HG03280 (cell line): ENCODE measurements around the gene FGFBP1.

Experiments
- ATAC-seq: cut with Tn5 transposase; IDR thresholded peaks from one replicate; pipeline ENCODE4 v1.9.1; 2021; ENCODE audit warnings: mild to moderate bottlenecking, moderate library complexity; ENCODE audit not compliant: unreplicated experiment

The FGFBP1 gene

DNA sequence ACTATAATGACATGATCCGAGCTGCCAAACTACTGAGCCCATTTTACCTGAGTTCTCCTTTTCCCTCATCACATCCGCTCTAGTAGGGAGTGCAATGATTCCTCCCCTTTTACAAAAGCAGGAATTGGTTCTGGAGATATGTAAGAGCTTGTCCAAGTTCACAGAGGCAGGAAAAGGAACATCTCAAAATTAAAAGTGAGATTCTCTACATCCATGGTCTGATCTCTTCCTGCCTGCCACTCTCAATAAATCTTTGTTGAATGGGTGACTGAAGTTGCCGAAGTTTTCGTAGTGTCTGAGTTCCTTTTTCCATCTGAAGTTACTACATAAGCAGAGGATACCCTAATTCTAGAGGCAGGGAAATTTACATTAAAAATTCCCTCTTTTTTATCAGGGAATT, at the start of gene FGFBP1:
Gene FGFBP1, minus strand, starts transcription at position 101 of the 400 bp plus-strand sequence. CDS start 2,108 bp downstream, outside the sequence.
- no peak for ATAC-seq

DNA sequence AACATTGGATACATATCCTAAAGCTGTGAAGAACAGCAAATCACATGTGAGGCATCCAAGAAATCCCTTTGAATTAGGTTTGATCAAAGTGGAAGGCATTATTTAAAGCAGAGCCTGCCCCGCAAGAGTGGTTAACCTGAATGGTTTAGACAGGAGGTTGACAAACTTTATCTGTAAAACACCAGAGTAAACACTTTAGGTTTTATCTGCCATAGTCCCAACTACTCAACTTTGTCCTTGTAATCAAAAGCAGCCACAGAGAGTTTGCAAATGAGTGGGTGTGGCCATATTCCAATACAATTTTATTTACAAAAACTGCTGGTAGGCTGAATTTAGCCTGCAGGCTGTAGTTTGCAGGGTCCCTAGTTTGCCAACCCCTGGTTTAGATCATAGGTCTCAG, 49.7 kb upstream of the FGFBP1 start:
- ATAC-seq = no peak

DNA sequence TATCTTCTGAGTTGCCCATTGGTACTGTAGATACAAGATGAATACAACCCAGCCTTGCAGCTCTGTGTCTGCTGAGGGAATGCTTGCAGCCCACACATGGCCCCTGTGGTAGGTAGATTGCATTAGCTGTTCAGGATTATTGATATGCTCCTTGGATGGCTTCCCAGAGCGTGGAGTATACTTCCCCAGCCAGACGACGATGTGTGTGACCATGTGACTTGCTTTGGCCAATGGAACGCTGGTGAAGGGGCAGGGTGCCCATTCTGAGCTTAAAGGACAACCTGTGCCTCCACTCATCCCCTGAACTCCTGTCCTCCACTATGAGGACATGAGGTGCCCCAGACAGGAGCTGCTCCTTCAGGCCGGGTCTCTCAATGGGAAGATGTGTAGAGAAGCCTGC, 48.4 kb upstream of the FGFBP1 start:
- no peak for ATAC-seq

GRCh38 chr4:15983610-15984009, 45.1 kb upstream of the FGFBP1 start:
- no peak for ATAC-seq

DNA sequence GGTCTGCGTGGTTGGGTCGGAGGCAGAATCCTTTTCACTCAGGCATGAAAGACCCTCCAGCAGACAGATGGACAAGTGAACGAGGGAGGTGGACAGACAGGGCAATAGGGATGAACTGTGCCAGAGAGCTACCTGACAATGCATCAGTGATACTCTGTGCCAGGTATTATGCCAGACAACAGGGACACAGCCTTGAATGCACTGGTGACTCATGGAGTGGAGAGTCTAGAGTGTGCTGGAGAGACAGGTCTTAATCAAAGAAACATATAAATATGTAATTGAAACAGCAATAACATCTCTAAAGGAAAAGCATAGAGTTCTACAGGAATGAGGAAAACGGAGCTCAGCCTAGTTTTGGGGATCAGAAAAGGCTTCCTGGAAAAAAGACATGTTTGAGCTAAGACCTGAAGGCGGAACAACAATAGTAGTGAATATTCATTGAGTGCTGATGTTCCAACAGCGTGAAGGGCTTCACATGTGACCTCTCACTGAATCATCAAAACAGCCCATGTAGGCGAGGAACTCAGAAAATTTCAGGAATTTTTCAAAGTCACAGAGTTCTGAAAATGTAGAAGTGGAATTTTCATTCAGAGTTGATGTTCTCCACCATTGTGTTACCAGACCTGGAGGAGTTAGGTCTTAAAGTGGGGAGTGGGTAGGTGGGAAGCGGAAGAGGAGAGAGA, 44.4 kb upstream of the FGFBP1 start:
- ATAC-seq = no peak

- no peak for ATAC-seq
Observed at GRCh38 chr4:15976456-15977447, 38.2 kb upstream of the FGFBP1 start.

DNA sequence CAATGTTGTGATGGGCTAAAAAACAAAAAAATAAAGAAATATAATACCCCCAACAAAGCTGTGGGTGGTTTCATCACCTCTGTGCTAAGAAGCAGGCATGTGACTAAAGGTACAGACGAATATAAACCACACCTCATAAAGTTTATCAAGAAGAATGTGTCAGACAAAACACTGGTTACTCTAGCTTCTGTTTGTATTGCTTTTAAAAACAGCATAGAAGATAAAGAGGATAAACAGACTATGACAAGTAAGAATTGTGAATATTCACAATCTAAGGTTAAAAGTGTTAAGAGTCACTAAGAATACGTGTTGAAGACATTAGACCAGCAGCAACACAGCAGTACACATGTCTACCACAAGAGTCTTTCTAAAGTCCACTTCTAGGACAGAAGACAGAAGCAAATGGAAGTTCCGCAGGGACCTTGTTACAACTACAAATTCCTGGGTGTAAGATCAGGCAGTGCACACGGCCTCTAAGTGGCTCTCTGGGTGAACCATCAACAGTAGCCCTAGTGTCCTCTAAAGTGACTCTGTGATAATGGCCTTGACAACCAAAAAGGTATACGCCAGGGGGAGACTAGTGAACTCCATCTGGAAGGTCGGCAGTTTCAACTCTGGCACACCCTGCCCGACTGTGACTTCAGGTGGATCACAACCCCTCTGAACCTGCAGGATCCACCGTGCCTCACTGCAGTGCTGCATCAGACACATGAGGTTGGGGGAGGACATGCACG, 32.7 kb upstream of the FGFBP1 start:
- no peak for ATAC-seq

DNA sequence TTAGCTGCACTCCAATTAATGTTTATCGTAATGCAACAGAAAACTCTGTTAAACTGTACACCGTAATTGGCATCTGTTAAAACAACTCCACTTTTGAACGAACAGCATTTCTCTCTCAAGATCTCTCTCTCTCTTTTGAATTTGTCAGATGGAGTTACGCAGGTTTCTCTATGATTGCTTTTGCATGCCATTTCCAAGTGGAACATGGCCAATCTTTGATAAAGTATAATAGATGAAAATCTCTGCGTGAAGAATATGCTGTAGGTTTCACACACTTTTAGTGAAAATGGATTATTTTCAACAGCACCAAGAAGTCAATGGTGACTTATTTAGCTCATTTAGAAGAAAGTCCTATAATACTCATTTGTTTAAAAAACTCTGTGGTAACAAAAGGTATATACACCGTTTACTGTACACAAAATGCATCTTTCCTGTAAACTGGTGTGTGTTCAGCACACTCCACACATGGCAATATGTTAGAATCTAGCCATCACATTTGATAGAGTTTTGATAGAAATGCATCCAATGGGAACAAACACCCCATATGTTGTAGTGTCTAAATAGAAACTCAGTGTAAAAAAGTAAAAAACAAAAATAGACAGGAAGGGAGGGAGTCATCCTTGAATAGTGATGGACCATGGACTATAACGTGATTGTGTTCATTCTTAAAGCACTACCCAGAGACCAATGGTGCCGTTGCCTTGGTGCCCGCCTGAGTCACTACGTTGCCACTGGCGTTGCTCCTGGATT, 30.2 kb upstream of the FGFBP1 start:
- ATAC-seq = no peak

GRCh38 chr4:15965325-15965724, 26.8 kb upstream of the FGFBP1 start:
- no peak for ATAC-seq

DNA sequence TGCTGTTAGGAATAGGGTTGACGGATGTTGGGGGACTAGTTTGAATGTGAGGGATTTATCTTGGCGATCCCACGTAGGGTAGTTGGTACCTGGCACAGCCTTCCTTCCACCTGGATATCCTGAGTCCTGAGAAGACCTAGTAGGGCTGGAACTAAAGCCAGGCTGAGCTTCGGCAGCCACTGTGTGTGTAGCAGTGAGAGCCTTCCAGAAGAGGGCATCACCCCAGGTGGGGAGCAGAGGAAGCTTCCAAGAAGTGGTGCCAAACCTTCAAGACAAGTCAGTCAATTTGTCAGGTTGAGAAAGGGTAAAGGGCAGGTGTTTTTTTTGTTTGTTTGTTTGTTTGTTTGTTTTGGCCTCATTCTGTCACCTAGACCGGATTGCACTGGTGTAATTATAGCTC, 25.6 kb upstream of the FGFBP1 start:
- no peak for ATAC-seq

DNA sequence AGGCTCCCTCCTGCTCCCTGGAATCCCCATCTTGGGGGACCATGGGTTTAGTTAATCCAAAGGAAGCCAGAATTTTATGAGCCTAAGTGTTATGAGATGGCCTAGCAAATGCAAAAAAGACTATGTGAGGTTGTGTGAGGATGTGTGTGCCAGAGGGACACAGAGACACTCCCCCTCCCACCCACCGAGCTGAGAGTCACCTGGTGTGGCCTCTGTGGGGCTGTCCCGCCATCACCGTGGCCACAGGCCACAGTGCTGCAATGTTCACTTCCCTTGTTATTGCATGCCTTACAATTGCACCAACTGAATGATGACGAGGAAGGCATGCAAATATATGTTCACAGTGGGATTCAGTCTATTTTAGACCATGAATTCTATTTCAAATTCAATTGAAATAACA, 25.0 kb upstream of the FGFBP1 start:
- ATAC-seq = peak; percentile 71

GRCh38 chr4:15963001-15963451, 24.5 kb upstream of the FGFBP1 start, which contains the start of gene FGFBP2:
TSS of gene FGFBP2 (minus strand) at chr4:15963175. CDS start at chr4:15963129, 46 bp downstream.
- peak; percentile 57 for ATAC-seq

DNA sequence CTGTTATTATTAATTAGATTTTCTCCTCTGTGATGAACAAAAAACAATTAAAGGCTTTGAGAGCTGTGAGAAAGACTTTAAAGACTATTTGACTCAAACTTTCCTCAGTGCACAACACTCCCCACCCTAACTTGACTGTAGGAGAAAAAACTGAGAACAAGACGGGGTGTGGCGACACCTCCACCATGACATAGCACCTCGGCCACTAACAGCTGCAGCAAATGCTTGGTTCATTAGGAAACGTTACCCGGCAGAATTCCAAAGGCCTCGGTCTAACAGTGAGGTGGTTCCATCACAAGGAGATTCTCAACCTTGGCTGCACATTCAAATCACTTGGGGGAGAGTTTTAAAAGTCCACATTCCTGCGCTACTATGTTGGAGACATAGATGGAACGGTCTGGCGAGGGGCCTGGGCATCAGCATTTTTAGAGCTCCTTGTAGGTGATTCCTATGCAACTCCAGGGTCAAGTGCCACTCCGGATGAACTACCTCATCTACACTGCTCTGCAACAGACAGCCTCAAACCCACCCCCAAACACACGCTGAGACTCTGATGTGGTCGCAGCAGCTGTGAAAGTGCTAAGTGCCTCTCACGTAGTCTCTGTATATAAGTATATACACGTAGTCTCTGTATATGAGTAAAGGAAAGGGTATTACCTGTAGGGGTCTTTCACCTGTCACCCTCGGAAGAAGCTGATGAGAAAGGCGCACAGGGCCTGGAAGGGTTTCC, 23.4 kb upstream of the FGFBP1 start:
- no peak for ATAC-seq

- ATAC-seq = no peak
Observed at GRCh38 chr4:15958562-15958961, 20.0 kb upstream of the FGFBP1 start.

GRCh38 chr4:15956179-15956850, 17.8 kb upstream of the FGFBP1 start:
- ATAC-seq = peak; percentile 93

DNA sequence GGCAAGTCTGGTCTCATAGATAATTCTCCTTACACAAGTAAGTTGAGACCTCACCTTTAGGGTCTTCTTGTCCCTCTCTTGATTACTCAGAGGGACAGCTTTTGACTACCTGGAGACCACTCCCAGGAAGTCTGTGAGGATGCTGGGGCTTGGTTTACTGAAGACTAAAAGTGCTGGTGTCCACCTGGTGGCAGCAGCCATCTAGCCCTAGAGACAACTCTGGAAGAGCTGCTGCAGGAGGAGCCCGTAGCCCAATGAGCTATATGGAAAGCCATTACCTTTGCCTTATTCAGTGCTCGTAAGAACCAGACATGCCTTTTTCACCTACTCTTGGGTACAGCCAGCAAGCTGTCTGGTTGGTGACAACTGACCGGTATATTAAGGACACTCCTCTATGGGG, 17.1 kb upstream of the FGFBP1 start:
- no peak for ATAC-seq

DNA sequence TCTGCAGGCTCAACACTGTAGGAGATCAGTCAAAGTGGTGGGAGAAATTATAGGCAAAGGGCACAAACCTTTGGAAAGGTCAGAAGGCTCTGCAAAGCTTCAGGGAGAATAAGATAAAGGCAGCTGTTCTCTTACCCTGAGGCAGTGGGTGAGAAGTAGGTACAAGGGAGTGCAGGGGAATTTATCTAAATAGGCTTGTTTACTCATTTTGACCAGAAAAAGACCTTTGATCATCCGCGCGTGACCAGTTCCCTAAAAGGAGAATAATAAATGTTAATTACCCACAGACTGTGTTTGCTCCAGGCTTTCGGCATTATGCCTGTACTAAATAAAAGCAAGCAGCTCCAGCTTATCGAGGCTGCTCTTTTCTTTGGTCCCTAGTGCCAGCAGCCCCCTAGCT, 15.1 kb upstream of the FGFBP1 start:
- no peak for ATAC-seq

GRCh38 chr4:15951781-15952180, 13.2 kb upstream of the FGFBP1 start:
- ATAC-seq = no peak

DNA sequence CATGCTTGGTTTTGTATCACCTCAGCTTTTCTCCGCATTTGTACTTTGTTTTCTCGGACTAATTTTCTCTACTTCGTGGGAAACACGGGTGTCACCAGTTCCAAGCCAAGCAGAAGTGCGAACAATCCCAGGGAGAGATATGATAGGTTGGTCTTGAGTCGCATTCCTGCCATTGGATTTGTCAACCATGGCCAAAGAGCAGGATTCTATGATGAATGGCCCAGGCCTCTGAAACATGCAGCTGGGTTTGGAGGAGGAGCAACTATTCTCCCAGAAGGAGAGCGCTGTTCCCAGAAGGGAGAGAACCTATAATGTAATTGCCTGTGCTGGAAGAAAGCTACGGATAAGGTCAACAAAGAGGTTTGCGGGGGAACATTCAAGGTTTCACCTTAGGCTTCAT, 10.3 kb upstream of the FGFBP1 start:
- ATAC-seq = no peak
